C4-2B (cell line): Measurements from ENCODE around the gene KCNJ3.

ENCODE experiments used
- H3K27ac ChIP-seq: fragments of 450-650 bp; 2 replicates; pipeline ENCODE4 v1.5.1; 2017
- CTCF ChIP-seq: fragments of 450-650 bp; conservative IDR thresholded peaks from 2 replicates; pipeline ENCODE4 v1.5.1; 2017; ENCODE audit warnings: mild to moderate bottlenecking
- ZFX ChIP-seq: fragments of 450-650 bp; IDR thresholded peaks from 2 replicates; pipeline ENCODE4 v1.6.1; 2017

KCNJ3 gene

DNA sequence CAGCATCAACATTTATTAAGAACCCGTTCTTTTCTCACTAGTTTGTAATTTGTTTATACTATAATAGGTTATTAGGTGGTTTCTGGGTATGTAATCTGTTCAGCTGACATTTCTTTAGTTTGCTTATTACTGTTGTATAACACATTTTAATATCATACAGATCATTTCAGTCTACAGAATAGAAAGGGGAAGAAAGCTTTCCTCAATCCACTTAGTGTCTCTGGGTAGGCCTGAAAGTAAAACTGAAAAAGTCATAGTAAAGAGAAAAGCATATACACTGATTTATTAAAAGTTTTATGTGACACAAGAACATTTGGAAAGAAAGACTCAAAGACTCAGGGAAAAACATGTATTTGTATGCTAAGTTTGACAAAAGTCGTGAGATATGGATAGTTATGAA lies 16.8 kb upstream of the KCNJ3 start:
- H3K27ac ChIP-seq, result no peak overlapping the region
- TF ChIP-seq ZFX, result no peak
- TF ChIP-seq CTCF, result no peak

DNA sequence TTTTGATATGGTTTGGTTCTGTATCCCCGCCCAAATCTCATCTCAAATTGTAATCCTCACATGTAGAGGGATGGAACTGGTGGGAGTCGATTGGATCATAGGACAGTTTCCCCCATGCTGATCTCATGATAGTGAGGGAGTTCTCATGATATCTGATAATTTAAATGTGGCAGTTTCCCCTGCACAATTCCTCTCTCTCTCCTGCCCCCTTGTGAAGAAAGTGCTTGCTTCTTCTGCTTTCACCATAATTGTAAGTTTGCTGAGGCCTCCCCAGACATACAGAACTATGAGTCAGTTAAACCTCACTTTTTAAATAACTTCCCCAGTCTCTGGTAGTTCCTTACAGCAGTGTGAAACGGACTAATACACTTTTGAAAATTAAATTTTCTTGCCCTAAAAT lies 12.3 kb upstream of the KCNJ3 start:
- H3K27ac ChIP-seq, result no peak overlapping the region
- TF ChIP-seq CTCF (0 out of 2 replicates have a peak, but pooled peaks have one; percentile 5), ZFX (no peak)

- H3K27ac ChIP-seq, result no peak overlapping the region
- TF ChIP-seq ZFX, result no peak
Measured at GRCh38 chr2:154688373-154688772, 10.1 kb upstream of the KCNJ3 start.

- TF ChIP-seq CTCF, result no peak
- TF ChIP-seq ZFX, result no peak
- no peak overlapping the region for H3K27ac ChIP-seq
Measured at GRCh38 chr2:154689158-154689557, 9.3 kb upstream of the KCNJ3 start.

DNA sequence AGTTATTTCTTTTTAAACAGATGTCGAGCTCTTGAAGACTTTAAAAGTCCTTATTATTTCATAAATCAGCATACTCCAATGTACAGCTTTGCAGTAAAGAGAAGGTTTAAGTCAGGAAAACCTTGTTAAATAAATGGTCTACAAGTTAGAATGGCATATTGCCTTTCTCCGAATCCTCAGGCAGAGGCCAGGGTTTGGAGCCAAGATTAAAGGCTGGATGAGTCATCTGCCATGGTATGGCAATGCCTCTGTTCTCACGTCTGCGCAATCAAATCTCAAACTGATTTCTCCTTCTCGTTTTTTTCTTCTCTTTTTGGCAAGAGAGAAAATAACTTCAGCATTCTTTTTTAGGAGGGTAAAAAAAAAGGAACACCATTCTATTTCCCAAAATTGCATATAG lies 5.6 kb upstream of the KCNJ3 start:
- no peak overlapping the region for H3K27ac ChIP-seq
- TF ChIP-seq ZFX, result no peak
- TF ChIP-seq CTCF, result no peak

- H3K27ac ChIP-seq, result no peak overlapping the region
- no peak for TF ChIP-seq ZFX
- no peak for TF ChIP-seq CTCF
Measured at GRCh38 chr2:154693741-154694340, 4.7 kb upstream of the KCNJ3 start.

DNA sequence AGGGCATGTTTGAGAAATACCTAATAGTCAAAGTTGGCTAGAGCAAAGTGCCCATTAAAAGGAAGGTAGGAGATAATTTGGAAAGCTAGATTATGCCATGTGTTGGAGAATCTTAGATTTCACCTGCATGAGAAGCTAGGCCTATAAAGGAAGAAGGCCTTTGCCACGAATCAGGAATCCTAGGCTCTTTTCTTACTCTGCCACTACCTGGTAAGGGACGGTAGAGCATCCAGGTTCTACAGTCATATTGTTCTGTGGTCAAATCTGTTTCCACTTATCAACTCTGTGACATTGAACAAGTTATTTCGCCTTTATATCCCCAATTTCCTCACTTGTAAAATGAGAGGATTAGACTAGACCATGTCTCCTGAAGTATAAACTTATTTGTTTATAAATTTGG lies 3.6 kb upstream of the KCNJ3 start:
- TF ChIP-seq ZFX, result no peak
- no peak for TF ChIP-seq CTCF

GRCh38 chr2:154696369-154696768 lies 2.1 kb upstream of the KCNJ3 start:
- TF ChIP-seq CTCF (no peak), ZFX (no peak)
- no peak overlapping the region for H3K27ac ChIP-seq

More for the DNA sequence above, 3.6 kb upstream of the KCNJ3 start:
- no peak overlapping the region for H3K27ac ChIP-seq
